Endothelial cell of umbilical vein (primary cell): Measurements from ENCODE around the gene B3GALT5. TPM values are rescaled to one million over a fixed set of nuclear protein-coding genes. Genes with fewer than 3 reads are reported as not detected.

ENCODE experiments used
- BruUV-seq: library from RNA; stranded (reverse); fragments of 400-500 nt; replicated peaks from 2 replicates; lab custom pipeline; 2021; lab: Mats Ljungman, UMichigan
- CTCF ChIA-PET: fragments of 300-600, 350-600 bp; sonication (Branson Sonifier 250); formaldehyde crosslinking; loops from one replicate; lab custom pipeline; 2021; ENCODE audit warnings: antibody characterized with exemption, inconsistent platforms; lab: Charles Lee
- POLR2A ChIA-PET: fragments of 300-600, 350-600 bp; sonication (Branson Sonifier 250); formaldehyde crosslinking; loops from one replicate; lab custom pipeline; 2021; ENCODE audit warnings: antibody characterized with exemption, inconsistent platforms; lab: Charles Lee
- DNase-seq: peaks from one replicate; pipeline ENCODE4 v3.0.0-alpha.2; 2011; ENCODE audit warnings: low read depth, low spot score
- FAIRE-seq: peaks from 2 replicates; lab custom pipeline; 2011; peaks lifted over from hg19 to GRCh38; lab: Jason Lieb, UNC
- H2AFZ ChIP-seq: 2 replicates; pipeline ENCODE4 v1.6.0; 2012; ENCODE audit warnings: low read depth, low read length, control low read depth, inconsistent platforms
- H3K27ac ChIP-seq: 2 replicates; pipeline ENCODE4 v1.5.1; 2011; ENCODE audit warnings: low read depth, mild to moderate bottlenecking, control low read depth, low read length, moderate library complexity; ENCODE audit not compliant: insufficient read depth
- H3K27me3 ChIP-seq, 2 experiments: 2 replicates each; pipeline versions ENCODE4 v1.6.0 to v1.6.1; 2011; ENCODE audit warnings: low read length in 2 of 2, mixed read lengths in 1 of 2; ENCODE audit not compliant: control insufficient read depth in 2 of 2, insufficient read depth in 2 of 2
- H3K36me3 ChIP-seq, 2 experiments: 2 replicates in 1 of 2; 3 replicates in 1 of 2; pipeline ENCODE4 v1.5.1; 2011; ENCODE audit warnings: low read length in 2 of 2, mild to moderate bottlenecking in 1 of 2, moderate library complexity in 1 of 2; ENCODE audit not compliant: control insufficient read depth in 2 of 2, insufficient read depth in 2 of 2; ENCODE audit errors: extremely low read depth in 1 of 2
- H3K4me1 ChIP-seq: 3 replicates; pipeline ENCODE4 v1.5.1; 2011; ENCODE audit warnings: mild to moderate bottlenecking, low read length; ENCODE audit not compliant: control insufficient read depth, insufficient read depth; ENCODE audit errors: extremely low read depth
- H3K4me2 ChIP-seq: 2 replicates; pipeline ENCODE4 v1.6.1; 2011; ENCODE audit warnings: low read length, control low read depth, mixed read lengths; ENCODE audit not compliant: insufficient read depth
- H3K4me3 ChIP-seq, 3 experiments: fragments of 200-600 bp in 1 of 3; sonication (generic), shearing (Covaris generic) in 1 of 3; replicated peaks in 1 of 3; 2 replicates each; pipeline ENCODE4 v1.5.1; 2011 to 2016; ENCODE audit warnings: control low read depth in 3 of 3, low read length in 3 of 3, mild to moderate bottlenecking in 2 of 3, inconsistent platforms in 1 of 3, low read depth in 1 of 3, moderate library complexity in 1 of 3; ENCODE audit not compliant: insufficient read depth in 1 of 3
- H3K79me2 ChIP-seq: 2 replicates; pipeline ENCODE4 v1.6.0; 2012; ENCODE audit warnings: low read length, inconsistent platforms; ENCODE audit not compliant: control insufficient read depth, insufficient read depth
- H3K9ac ChIP-seq: replicated peaks from 2 replicates; pipeline ENCODE3; 2011; ENCODE audit warnings: low read length, control low read depth; ENCODE audit not compliant: insufficient read depth; ENCODE audit errors: extremely low read depth
- H3K9me1 ChIP-seq: replicated peaks from 3 replicates; pipeline ENCODE4 v1.6.0; 2011; ENCODE audit warnings: mild to moderate bottlenecking, low read length; ENCODE audit not compliant: control insufficient read depth, insufficient read depth; ENCODE audit errors: extremely low read depth
- H3K9me3 ChIP-seq: replicated peaks from 2 replicates; pipeline ENCODE4 v1.5.1; 2012; ENCODE audit warnings: low read length, inconsistent platforms; ENCODE audit not compliant: control insufficient read depth, insufficient read depth
- H4K20me1 ChIP-seq: replicated peaks from 2 replicates; pipeline ENCODE3; 2011; ENCODE audit warnings: mild to moderate bottlenecking, low read length; ENCODE audit not compliant: control insufficient read depth, insufficient read depth; ENCODE audit errors: extremely low read depth
- CTCF ChIP-seq, 2 donors: IDR thresholded peaks; 1 replicate in 1 of 2; 2 replicates in 1 of 2; pipeline ENCODE4 v1.5.1; 2011; ENCODE audit warnings: low read length in 2 of 2, mild to moderate bottlenecking in 2 of 2, moderate library complexity in 2 of 2, control low read depth in 1 of 2, inconsistent platforms in 1 of 2, low read depth in 1 of 2; ENCODE audit not compliant: insufficient read depth in 1 of 2; ENCODE audit errors: extremely low read depth in 1 of 2
- EZH2 ChIP-seq: IDR thresholded peaks from 2 replicates; pipeline ENCODE4 v1.6.1; 2012; ENCODE audit warnings: borderline replicate concordance, low read depth, mild to moderate bottlenecking, moderate library complexity, low read length, inconsistent platforms; ENCODE audit not compliant: severe bottlenecking
- FOS ChIP-seq: IDR thresholded peaks from 2 replicates; pipeline ENCODE4 v1.6.1; 2011; ENCODE audit warnings: mild to moderate bottlenecking, low read length, moderate library complexity, borderline replicate concordance; ENCODE audit not compliant: insufficient read depth
- GATA2 ChIP-seq: IDR thresholded peaks from 2 replicates; pipeline ENCODE4 v1.7.0; 2011; ENCODE audit warnings: low read depth, mild to moderate bottlenecking, moderate library complexity, mixed read lengths, low read length; ENCODE audit not compliant: insufficient read length, insufficient read depth
- JUN ChIP-seq: IDR thresholded peaks from 2 replicates; pipeline ENCODE4 v1.6.1; 2011; ENCODE audit warnings: borderline replicate concordance, low read depth; ENCODE audit not compliant: insufficient read length, insufficient read depth
- POLR2A ChIP-seq: IDR thresholded peaks from 2 replicates; pipeline ENCODE4 v1.6.1; 2012; ENCODE audit warnings: low read depth, mild to moderate bottlenecking, control low read depth, low read length
- POLR2AphosphoS5 ChIP-seq: IDR thresholded peaks from 2 replicates; pipeline ENCODE4 v1.6.1; 2012; ENCODE audit warnings: low read depth, mild to moderate bottlenecking, control low read depth, low read length, moderate library complexity; ENCODE audit not compliant: insufficient read depth
- dilution Hi-C: fragments of 300-500 bp; cut with MboI; formaldehyde crosslinking; loops from one replicate; pipeline ENCODE4 v1.15.0; 2019; ENCODE audit warnings: low sequenced_read_pairs; ENCODE audit not compliant: extremely low pct_ligation_motif_present
- intact Hi-C: fragments of 100-400 bp; cut with micrococcal nuclease; formaldehyde crosslinking; loops from one replicate; pipeline ENCODE4 v1.10.0; 2022
- polyA plus RNA-seq, 4 experiments: library from polyadenylated mRNA; depleted of rRNA in 3 of 4; stranded (reverse) in 3 of 4; unstranded in 1 of 4; fragments of >200 nt; gene quantifications; 2 replicates each; pipeline versions ENCODE4 v1.2.1 to v1.2.3, GENCODE V29; 2011 to 2012; ENCODE audit warnings: missing spikeins in 1 of 4
- total RNA-seq: library from RNA; stranded (reverse); gene quantifications from 2 replicates; pipeline ENCODE4 v1.2.3, GENCODE V29; 2021
- TF ChIP-seq, protein P1 (sequence below): IDR thresholded peaks from 2 replicates; pipeline ENCODE4 v1.6.1; 2011; ENCODE audit not compliant: insufficient read depth, insufficient read length

The B3GALT5 gene
- total and polyA plus RNA-seq, 2 donors (not counting 3 experiments of a cell fraction or from before 2014, with no cell fraction given) = 0.04 TPM; not detected in 1

DNA sequence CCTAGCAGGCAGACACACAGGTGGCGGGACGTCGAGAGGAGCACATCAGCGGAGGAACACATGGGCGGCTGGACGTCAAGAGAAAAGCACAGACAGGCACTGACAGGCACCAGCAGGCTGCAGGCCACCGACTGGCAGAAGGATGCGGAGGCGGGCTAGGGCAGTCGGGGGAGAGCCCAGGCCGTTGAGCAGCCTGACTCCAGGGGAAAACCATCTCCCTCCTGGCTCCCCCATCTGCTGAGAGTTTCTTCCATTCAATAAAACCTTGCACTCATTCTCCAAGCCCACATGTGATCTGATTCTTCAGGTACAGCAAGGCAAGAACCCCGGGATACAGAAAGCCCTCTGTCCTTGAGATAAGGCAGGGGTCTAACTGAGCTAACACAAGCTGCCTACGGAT lies 25.5 kb downstream of the B3GALT5 start:
- FAIRE-seq = no peak
- no TSS peak for BruUV-seq
- ChIA-PET CTCF (no interaction called here), POLR2A (no interaction called here)
- H3K27ac ChIP-seq = no peak overlapping the region
- H3K4me3 ChIP-seq = no peak overlapping the region
- H3K9me1 ChIP-seq = no peaks in the 10 kb centered on the region
- no peak for DNase-seq
- TF ChIP-seq CTCF (IDR thresholded peaks at IDR 0.05; ENCODE audit: extremely low read depth in 1 of 2, insufficient read depth in 1 of 2, low read depth in 1 of 2, low read length in 2 of 2) = no peak
- no peak for TF ChIP-seq EZH2
- TF ChIP-seq POLR2A = no peak
- no peak for TF ChIP-seq POLR2AphosphoS5
- TF ChIP-seq, protein P1, sequence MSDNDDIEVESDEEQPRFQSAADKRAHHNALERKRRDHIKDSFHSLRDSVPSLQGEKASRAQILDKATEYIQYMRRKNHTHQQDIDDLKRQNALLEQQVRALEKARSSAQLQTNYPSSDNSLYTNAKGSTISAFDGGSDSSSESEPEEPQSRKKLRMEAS = no peak
- no peak for TF ChIP-seq JUN
- TF ChIP-seq GATA2 = no peak
- no peak for TF ChIP-seq FOS
- intact Hi-C loops = no loop called here
- no peaks in the 10 kb centered on the region for H3K36me3 ChIP-seq
- H3K4me1 ChIP-seq = no peaks in the 10 kb centered on the region
- H3K4me2 ChIP-seq = no peak overlapping the region
- no peaks in the 10 kb centered on the region for H3K27me3 ChIP-seq
- H3K9ac ChIP-seq = no peak overlapping the region
- no peaks in the 10 kb centered on the region for H4K20me1 ChIP-seq
- H3K79me2 ChIP-seq = no peaks in the 10 kb centered on the region
- no peaks in the 10 kb centered on the region for H3K9me3 ChIP-seq
- dilution Hi-C loops = no loop called here
- no peak overlapping the region for H2AFZ ChIP-seq
